ENCODE results near the gene MYBPH. TPM values are rescaled to one million over a fixed set of nuclear protein-coding genes. Genes with fewer than 3 reads are reported as not detected.

Gene MYBPH
- total RNA-seq, 1 donor from 2014 or later, result not detected

Other genes starting within 250 kb of the MYBPH start
- 25.6 and 29.2 TPM in 2 replicates for gene KLHL12, start 248.6 kb downstream of the MYBPH start, total RNA-seq
- gene ADIPOR1, start 217.5 kb downstream of the MYBPH start, total RNA-seq, result 73.2 and 78.5 TPM in 2 replicates
- 25.3 and 30.1 TPM in 2 replicates for gene CYB5R1, start 208.6 kb downstream of the MYBPH start, total RNA-seq
- 66.3 and 70.7 TPM in 2 replicates for gene TMEM183A, start 168.5 kb downstream of the MYBPH start, total RNA-seq
- gene PPFIA4, start 149.3 kb downstream of the MYBPH start, total RNA-seq, result 6.4 and 7.9 TPM in 2 replicates
- not detected in 2 replicates for gene MYOG, start 89.8 kb downstream of the MYBPH start, total RNA-seq
- gene ADORA1, start 48.1 kb downstream of the MYBPH start, total RNA-seq, result not detected in 2 replicates
- gene CHI3L1, start 10.9 kb upstream of the MYBPH start, total RNA-seq, result not detected in 2 replicates
- 0.27 and 0.41 TPM in 2 replicates for gene CHIT1, start 53.8 kb upstream of the MYBPH start, total RNA-seq
- gene BTG2, start 129.7 kb upstream of the MYBPH start, total RNA-seq, result 170 and 175 TPM in 2 replicates
- gene FMOD, start 175.3 kb upstream of the MYBPH start, total RNA-seq, result 0.15 and 0.39 TPM in 2 replicates